ENCODE measurements around the gene SPPL2B. TPM values are rescaled to one million over a fixed set of nuclear protein-coding genes. Genes with fewer than 3 reads are reported as not detected.

The SPPL2B gene
- total RNA-seq, 1 experiment from 2014 or later, result 18.2 TPM

- H3K9ac ChIP-seq (ENCODE audit: low read length), result peak overlapping the region; percentile 13; the same call in 1 of the 2 replicates
- no peak for DNase-seq
- H3K27me3 ChIP-seq (ENCODE audit: low read length), result no peaks in the 10 kb centered on the region
- peak overlapping the region; percentile 84 for H3K4me2 ChIP-seq (ENCODE audit: low read depth, low read length, poor library complexity, severe bottlenecking)
- H3K4me3 ChIP-seq (ENCODE audit: low read length), result no peak overlapping the region; the same call in 1 of the 2 replicates
- peaks cover 47% of the 10 kb centered on the region for H3K4me1 ChIP-seq (ENCODE audit: low read length)
- H3K9me3 ChIP-seq (ENCODE audit: low read length), result peaks cover 5% of the 10 kb centered on the region; the same call in 1 of the 2 replicates
- peaks cover 88% of the 10 kb centered on the region for H3K79me2 ChIP-seq (ENCODE audit: low read length)
- 0 out of 2 replicates have a peak, but pooled peaks cover 7% of the 10 kb centered on the region for H3K36me3 ChIP-seq (ENCODE audit: insufficient read depth, low read length)
- peak overlapping the region; percentile 77; the same call in 1 of the 2 replicates for H3K27ac ChIP-seq (ENCODE audit: low read length)
- H3K9me2 ChIP-seq (replicated peaks; ENCODE audit: insufficient read depth, low read length), result no peaks in the 10 kb centered on the region
- H2AFZ ChIP-seq (ENCODE audit: low read length), result no peak overlapping the region
- peaks cover 12% of the 10 kb centered on the region; the same call in 1 of the 2 replicates for H4K20me1 ChIP-seq (ENCODE audit: insufficient read depth, low read depth, low read length)
Observed at GRCh38 chr19:2330632-2331284, 2.3 kb downstream of the SPPL2B start.

- Histone ChIP-seq H3K4me3 (ENCODE audit: low read length) (peak overlapping the region; percentile 61), H3K4me2 (ENCODE audit: low read depth, low read length, poor library complexity, severe bottlenecking) (peak overlapping the region; percentile 84), H3K79me2 (ENCODE audit: low read length) (peaks cover 89% of the 10 kb centered on the region)
Observed at GRCh38 chr19:2331601-2332246, 3.2 kb downstream of the SPPL2B start.

GRCh38 chr19:2332341-2333026, 4.0 kb downstream of the SPPL2B start:
- Histone ChIP-seq H3K36me3 (ENCODE audit: insufficient read depth, low read length) (0 out of 2 replicates have a peak, but pooled peaks cover 7% of the 10 kb centered on the region), H3K4me3 (ENCODE audit: low read length) (peak overlapping the region; percentile 61), H2AFZ (ENCODE audit: low read length) (no peak overlapping the region)

More at GRCh38 chr19:2331601-2332246, 3.2 kb downstream of the SPPL2B start:
- peaks cover 46% of the 10 kb centered on the region for H3K4me1 ChIP-seq (ENCODE audit: low read length)
- H3K9me2 ChIP-seq (replicated peaks; ENCODE audit: insufficient read depth, low read length), result no peaks in the 10 kb centered on the region
- H3K9me3 ChIP-seq (ENCODE audit: low read length), result peaks cover 5% of the 10 kb centered on the region; the same call in 1 of the 2 replicates
- 0 out of 2 replicates have a peak, but pooled peaks cover 7% of the 10 kb centered on the region for H3K36me3 ChIP-seq (ENCODE audit: insufficient read depth, low read length)
- H3K27ac ChIP-seq (ENCODE audit: low read length), result peak overlapping the region; percentile 77
- H3K27me3 ChIP-seq (ENCODE audit: low read length), result no peaks in the 10 kb centered on the region
- DNase-seq, result no peak
- H4K20me1 ChIP-seq (ENCODE audit: insufficient read depth, low read depth, low read length), result peaks cover 8% of the 10 kb centered on the region; the same call in 1 of the 2 replicates
- no peak overlapping the region for H2AFZ ChIP-seq (ENCODE audit: low read length)
- peak overlapping the region; percentile 74 for H3K9ac ChIP-seq (ENCODE audit: low read length)

GRCh38 chr19:2333027-2333806, 4.7 kb downstream of the SPPL2B start:
- Histone ChIP-seq H3K9me3 (ENCODE audit: low read length) (peaks cover 5% of the 10 kb centered on the region; the same call in 1 of the 2 replicates), H3K79me2 (ENCODE audit: low read length) (peaks cover 74% of the 10 kb centered on the region), H4K20me1 (ENCODE audit: insufficient read depth, low read depth, low read length) (no peaks in the 10 kb centered on the region; the same call in 1 of the 2 replicates), H3K27ac (ENCODE audit: low read length) (peak overlapping the region; percentile 77), H3K9ac (ENCODE audit: low read length) (no peak overlapping the region), H3K4me1 (ENCODE audit: low read length) (peaks cover 36% of the 10 kb centered on the region), H3K36me3 (ENCODE audit: insufficient read depth, low read length) (0 out of 2 replicates have a peak, but pooled peaks cover 7% of the 10 kb centered on the region), H3K9me2 (replicated peaks; ENCODE audit: insufficient read depth, low read length) (no peaks in the 10 kb centered on the region), H3K4me2 (ENCODE audit: low read depth, low read length, poor library complexity, severe bottlenecking) (no peak overlapping the region), H3K27me3 (ENCODE audit: low read length) (no peaks in the 10 kb centered on the region), H2AFZ (ENCODE audit: low read length) (no peak overlapping the region), H3K4me3 (ENCODE audit: low read length) (no peak overlapping the region)
- DNase-seq, result no peak

More at GRCh38 chr19:2332341-2333026, 4.0 kb downstream of the SPPL2B start:
- Histone ChIP-seq H3K4me2 (ENCODE audit: low read depth, low read length, poor library complexity, severe bottlenecking) (peak overlapping the region; percentile 84), H3K27ac (ENCODE audit: low read length) (peak overlapping the region; percentile 77), H4K20me1 (ENCODE audit: insufficient read depth, low read depth, low read length) (peaks cover under 1% of the 10 kb centered on the region; the same call in 1 of the 2 replicates), H3K27me3 (ENCODE audit: low read length) (no peaks in the 10 kb centered on the region), H3K79me2 (ENCODE audit: low read length) (peaks cover 82% of the 10 kb centered on the region), H3K9me3 (ENCODE audit: low read length) (peaks cover 5% of the 10 kb centered on the region; the same call in 1 of the 2 replicates), H3K9ac (ENCODE audit: low read length) (peak overlapping the region; percentile 74), H3K9me2 (replicated peaks; ENCODE audit: insufficient read depth, low read length) (no peaks in the 10 kb centered on the region), H3K4me1 (ENCODE audit: low read length) (peaks cover 38% of the 10 kb centered on the region)
- DNase-seq, result peak; percentile 91

GRCh38 chr19:2333807-2334211, 5.3 kb downstream of the SPPL2B start:
- Histone ChIP-seq H3K27ac (ENCODE audit: low read length) (no peak overlapping the region), H3K4me3 (ENCODE audit: low read length) (no peak overlapping the region), H3K79me2 (ENCODE audit: low read length) (peaks cover 70% of the 10 kb centered on the region), H4K20me1 (ENCODE audit: insufficient read depth, low read depth, low read length) (no peaks in the 10 kb centered on the region; the same call in 1 of the 2 replicates), H3K4me1 (ENCODE audit: low read length) (peaks cover 36% of the 10 kb centered on the region), H3K27me3 (ENCODE audit: low read length) (no peaks in the 10 kb centered on the region), H3K9me2 (replicated peaks; ENCODE audit: insufficient read depth, low read length) (no peaks in the 10 kb centered on the region), H2AFZ (ENCODE audit: low read length) (no peak overlapping the region), H3K9me3 (ENCODE audit: low read length) (peaks cover 5% of the 10 kb centered on the region; the same call in 1 of the 2 replicates), H3K9ac (ENCODE audit: low read length) (no peak overlapping the region), H3K4me2 (ENCODE audit: low read depth, low read length, poor library complexity, severe bottlenecking) (no peak overlapping the region), H3K36me3 (ENCODE audit: insufficient read depth, low read length) (0 out of 2 replicates have a peak, but pooled peaks cover 7% of the 10 kb centered on the region)
- DNase-seq, result no peak

GRCh38 chr19:2334426-2334825, 5.9 kb downstream of the SPPL2B start:
- Histone ChIP-seq H3K27ac (ENCODE audit: low read length) (no peak overlapping the region), H3K36me3 (ENCODE audit: insufficient read depth, low read length) (0 out of 2 replicates have a peak, but pooled peaks cover 7% of the 10 kb centered on the region), H3K4me1 (ENCODE audit: low read length) (peaks cover 33% of the 10 kb centered on the region), H4K20me1 (ENCODE audit: insufficient read depth, low read depth, low read length) (no peaks in the 10 kb centered on the region; the same call in 1 of the 2 replicates), H3K9ac (ENCODE audit: low read length) (no peak overlapping the region), H3K4me2 (ENCODE audit: low read depth, low read length, poor library complexity, severe bottlenecking) (no peak overlapping the region), H3K9me2 (replicated peaks; ENCODE audit: insufficient read depth, low read length) (no peaks in the 10 kb centered on the region), H3K27me3 (ENCODE audit: low read length) (no peaks in the 10 kb centered on the region), H2AFZ (ENCODE audit: low read length) (no peak overlapping the region), H3K4me3 (ENCODE audit: low read length) (no peak overlapping the region), H3K79me2 (ENCODE audit: low read length) (peaks cover 64% of the 10 kb centered on the region), H3K9me3 (ENCODE audit: low read length) (peaks cover 5% of the 10 kb centered on the region; the same call in 1 of the 2 replicates)
- DNase-seq, result no peak

GRCh38 chr19:2334986-2335846, 6.7 kb downstream of the SPPL2B start:
- Histone ChIP-seq H3K9me3 (ENCODE audit: low read length) (peaks cover 5% of the 10 kb centered on the region; the same call in 1 of the 2 replicates), H3K27me3 (ENCODE audit: low read length) (no peaks in the 10 kb centered on the region), H3K36me3 (ENCODE audit: insufficient read depth, low read length) (0 out of 2 replicates have a peak, but pooled peaks cover 7% of the 10 kb centered on the region), H2AFZ (ENCODE audit: low read length) (no peak overlapping the region), H3K27ac (ENCODE audit: low read length) (no peak overlapping the region), H3K4me2 (ENCODE audit: low read depth, low read length, poor library complexity, severe bottlenecking) (no peak overlapping the region), H4K20me1 (ENCODE audit: insufficient read depth, low read depth, low read length) (no peaks in the 10 kb centered on the region; the same call in 1 of the 2 replicates), H3K79me2 (ENCODE audit: low read length) (peaks cover 58% of the 10 kb centered on the region), H3K9me2 (replicated peaks; ENCODE audit: insufficient read depth, low read length) (no peaks in the 10 kb centered on the region), H3K4me1 (ENCODE audit: low read length) (peaks cover 26% of the 10 kb centered on the region), H3K4me3 (ENCODE audit: low read length) (no peak overlapping the region), H3K9ac (ENCODE audit: low read length) (no peak overlapping the region)
- no peak for DNase-seq

Data from Karpas-422 (cell line).